GM10248 (cell line): ENCODE results near the gene ZRANB3.
"Not testable (repeated sequence)": the region's sequence is repeated elsewhere in the genome, so short reads cannot be mapped to it uniquely, and the experiment has no call there.

Experiments
- CTCF ChIA-PET: fragments of 300-600 bp; sonication (Branson Sonifier 250); formaldehyde crosslinking; extraction: SDS; loops from one replicate; lab custom pipeline; 2021; ENCODE audit warnings: antibody characterized with exemption; lab: Yijun Ruan, JAX
- POLR2A ChIA-PET: fragments of 350-650 bp; sonication (Branson Sonifier 250); formaldehyde crosslinking; extraction: SDS; loops from one replicate; lab custom pipeline; 2020; ENCODE audit warnings: antibody characterized with exemption; lab: Yijun Ruan, JAX
- DNase-seq: peaks from one replicate; pipeline ENCODE4 v3.0.0; 2012; ENCODE audit errors: extremely low spot score
- TF ChIP-seq, protein P1 (sequence below): IDR thresholded peaks from 2 replicates; pipeline ENCODE4 v1.5.1; 2012; ENCODE audit warnings: mild to moderate bottlenecking, low read depth; ENCODE audit errors: extremely low read depth, missing control alignments, control extremely low read depth

The ZRANB3 gene

DNA sequence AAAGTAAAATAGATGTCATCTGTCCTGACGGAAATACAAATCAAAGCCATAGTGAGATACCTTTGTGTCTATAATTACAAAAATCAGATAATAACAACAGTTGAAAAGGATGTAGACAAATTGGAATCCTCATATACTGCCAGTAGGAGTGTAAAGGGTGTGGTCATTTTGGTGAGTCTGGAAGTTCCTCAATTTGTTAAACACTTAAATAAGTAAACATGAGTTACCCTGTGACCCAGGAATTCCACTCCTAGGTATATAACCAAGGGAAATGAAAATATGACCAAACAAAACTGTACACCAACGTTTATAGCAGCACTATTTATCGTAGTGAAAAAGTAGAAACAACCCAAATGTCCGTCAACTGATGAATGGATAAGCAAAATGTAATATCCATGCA, 24.3 kb upstream of the ZRANB3 start:
- CTCF ChIA-PET: no interaction called here
- no peak for DNase-seq
- POLR2A ChIA-PET: no interaction called here
- TF ChIP-seq, protein P1, sequence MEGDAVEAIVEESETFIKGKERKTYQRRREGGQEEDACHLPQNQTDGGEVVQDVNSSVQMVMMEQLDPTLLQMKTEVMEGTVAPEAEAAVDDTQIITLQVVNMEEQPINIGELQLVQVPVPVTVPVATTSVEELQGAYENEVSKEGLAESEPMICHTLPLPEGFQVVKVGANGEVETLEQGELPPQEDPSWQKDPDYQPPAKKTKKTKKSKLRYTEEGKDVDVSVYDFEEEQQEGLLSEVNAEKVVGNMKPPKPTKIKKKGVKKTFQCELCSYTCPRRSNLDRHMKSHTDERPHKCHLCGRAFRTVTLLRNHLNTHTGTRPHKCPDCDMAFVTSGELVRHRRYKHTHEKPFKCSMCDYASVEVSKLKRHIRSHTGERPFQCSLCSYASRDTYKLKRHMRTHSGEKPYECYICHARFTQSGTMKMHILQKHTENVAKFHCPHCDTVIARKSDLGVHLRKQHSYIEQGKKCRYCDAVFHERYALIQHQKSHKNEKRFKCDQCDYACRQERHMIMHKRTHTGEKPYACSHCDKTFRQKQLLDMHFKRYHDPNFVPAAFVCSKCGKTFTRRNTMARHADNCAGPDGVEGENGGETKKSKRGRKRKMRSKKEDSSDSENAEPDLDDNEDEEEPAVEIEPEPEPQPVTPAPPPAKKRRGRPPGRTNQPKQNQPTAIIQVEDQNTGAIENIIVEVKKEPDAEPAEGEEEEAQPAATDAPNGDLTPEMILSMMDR: no peak

DNA sequence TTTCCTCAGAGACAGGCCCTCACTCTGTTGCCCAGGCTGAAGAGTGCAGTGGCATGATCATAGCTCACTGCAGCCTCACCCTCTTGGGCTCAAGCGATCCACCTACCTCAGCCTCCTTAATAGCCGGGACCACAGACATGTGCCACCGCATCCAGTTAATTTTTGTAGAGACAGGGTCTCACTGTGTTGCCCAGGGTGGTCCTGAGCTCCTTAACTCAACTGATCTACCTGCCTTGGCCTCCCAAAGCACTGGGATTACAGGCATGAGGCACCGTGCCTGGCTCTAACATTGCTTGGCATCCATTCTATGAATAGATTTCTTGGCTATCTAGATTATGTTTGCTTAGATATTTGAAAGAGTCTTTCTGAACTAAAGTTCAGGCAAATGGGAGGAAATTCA, 21.9 kb upstream of the ZRANB3 start:
- DNase-seq: no peak
- ChIA-PET POLR2A (no interaction called here), CTCF (interaction anchor here (1.8 kb wide), 1 partner anchor 8 kb away, joined by 5 read pairs; no protein-coding TSS in a partner anchor)
- TF ChIP-seq, protein P1: no peak

DNA sequence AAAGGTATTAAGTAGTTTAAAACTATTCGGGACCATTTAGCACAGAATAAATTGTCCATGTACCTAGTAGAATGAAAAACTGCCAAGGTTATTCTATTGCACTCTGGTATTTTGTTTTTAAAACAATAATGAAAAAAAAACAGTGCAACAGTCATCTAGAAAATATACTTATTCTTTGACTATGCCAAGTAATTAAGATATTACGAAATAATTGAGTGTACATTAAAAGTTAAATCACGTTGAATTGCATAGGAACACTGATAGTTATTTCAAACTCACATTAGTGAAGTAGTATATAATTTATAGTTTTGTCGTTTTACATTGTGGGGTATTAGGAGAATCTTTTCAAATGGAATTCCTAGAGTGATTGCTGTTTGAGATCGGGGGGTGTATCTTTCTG, 20.3 kb upstream of the ZRANB3 start:
- CTCF ChIA-PET: interaction anchor here (1.8 kb wide), 1 partner anchor 10 kb away, joined by 5 read pairs; no protein-coding TSS in a partner anchor
- DNase-seq: no peak
- POLR2A ChIA-PET: no interaction called here

DNA sequence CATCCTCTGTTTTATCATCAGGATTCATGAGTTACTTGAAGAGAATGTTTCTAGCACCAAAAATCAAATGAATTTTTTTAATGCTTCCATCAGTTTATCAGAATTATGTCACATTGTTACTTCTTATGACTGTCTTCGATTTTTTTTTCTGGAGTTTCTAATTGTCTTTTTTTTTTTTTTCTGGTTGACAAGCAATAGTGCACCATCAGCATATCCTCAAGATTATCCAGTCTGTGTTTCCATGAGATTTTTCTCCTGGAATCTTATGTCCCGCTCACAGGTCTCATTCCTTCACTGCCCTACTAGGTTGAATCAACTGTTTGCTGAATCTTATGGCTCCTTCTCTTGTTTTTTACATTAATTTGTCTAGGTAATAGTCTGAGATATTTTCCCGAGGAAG, 16.3 kb upstream of the ZRANB3 start:
- ChIA-PET POLR2A (no interaction called here), CTCF (no interaction called here)
- TF ChIP-seq, protein P1: no peak
- DNase-seq: no peak

More for the DNA sequence above, 20.3 kb upstream of the ZRANB3 start:
- TF ChIP-seq, protein P1: no peak

DNA sequence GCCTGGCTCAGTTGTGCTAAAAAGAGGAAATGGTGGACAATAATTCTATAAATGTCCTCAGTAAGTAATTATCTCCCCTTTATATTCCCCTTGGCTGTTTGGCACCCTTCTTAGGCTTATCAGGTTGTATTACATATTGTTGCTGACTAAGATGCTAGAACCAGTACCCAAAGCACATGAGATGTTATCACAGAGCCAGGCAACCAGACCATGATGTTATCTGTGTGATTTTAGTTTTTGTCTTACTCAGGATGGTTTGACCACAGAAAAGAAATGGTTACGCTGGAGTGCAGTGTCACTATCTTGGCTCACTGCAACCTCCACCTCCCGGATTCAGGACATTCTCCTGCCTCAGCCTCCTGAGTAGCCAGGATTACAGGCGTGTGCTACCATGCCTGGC, 15.4 kb upstream of the ZRANB3 start:
- DNase-seq: no peak
- TF ChIP-seq, protein P1: no peak
- ChIA-PET POLR2A (no interaction called here), CTCF (no interaction called here)

DNA sequence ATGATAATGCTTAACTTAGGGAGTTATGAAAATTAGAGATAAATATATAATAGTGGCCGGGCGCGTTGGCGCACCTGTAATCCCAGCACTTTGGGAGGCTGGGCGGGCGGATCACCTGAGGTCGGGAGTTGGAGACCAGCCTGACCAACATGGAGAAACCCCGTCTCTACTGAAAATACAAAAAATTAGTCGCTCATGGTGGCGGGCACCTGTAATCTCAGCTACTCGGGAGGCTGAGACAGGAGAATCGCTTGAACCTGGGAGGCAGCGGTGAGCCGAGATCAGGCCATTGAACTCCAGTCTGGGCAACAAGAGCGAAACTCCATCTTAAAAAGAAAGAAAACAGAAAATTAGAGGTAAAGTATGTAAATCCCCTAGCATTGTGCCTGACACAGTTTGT, 2.5 kb upstream of the ZRANB3 start:
- CTCF ChIA-PET: interaction anchor here (1.3 kb wide), 1 partner anchor 11 kb away, joined by 4 read pairs; no protein-coding TSS in a partner anchor
- DNase-seq, POLR2A ChIA-PET: not testable (repeated sequence)

DNA sequence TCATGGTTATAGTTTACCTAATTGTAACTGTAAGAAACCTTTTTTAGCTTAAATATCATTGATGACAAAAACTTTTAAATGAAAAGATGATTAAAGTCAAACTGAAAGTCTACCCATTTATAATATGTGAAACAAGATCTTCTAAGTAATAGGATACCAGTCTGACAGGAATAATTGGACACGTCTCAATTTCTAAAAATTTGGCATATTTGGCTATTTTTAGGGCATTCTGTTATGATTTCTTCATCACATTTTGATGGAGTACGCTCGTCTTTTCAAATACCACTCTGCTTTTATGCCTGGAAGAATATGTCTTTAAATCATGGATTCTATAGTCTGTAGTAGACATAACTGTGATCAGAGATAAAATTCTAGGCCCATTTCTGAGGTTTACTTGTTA, 1.6 kb upstream of the ZRANB3 start:
- POLR2A ChIA-PET: no interaction called here
- DNase-seq: no peak
- TF ChIP-seq, protein P1: no peak
- CTCF ChIA-PET: interaction anchor here (1.0 to 1.3 kb wide), 4 partner anchors 12 to 852 kb away, joined by 3 to 4 read pairs (median 4); no protein-coding TSS in a partner anchor
